Chondrocyte (in vitro differentiated cells): ENCODE data around the gene COX4I2. TPM values are rescaled to one million over a fixed set of nuclear protein-coding genes. Genes with fewer than 3 reads are reported as not detected.

Source experiments
- DNase-seq: peaks from one replicate; pipeline ENCODE4 v3.0.0; 2021; ENCODE audit warnings: mixed read lengths, low spot score
- H3K27ac Mint-ChIP-seq: one replicate; pipeline ENCODE4 v1.8.0; 2021; ENCODE audit warnings: mild to moderate bottlenecking, moderate library complexity, mixed read lengths; ENCODE audit not compliant: unreplicated experiment
- H3K27me3 Mint-ChIP-seq: 2 replicates; pipeline ENCODE4 v1.8.0; 2021; ENCODE audit warnings: low read depth, mixed read lengths
- H3K36me3 Mint-ChIP-seq: 2 replicates; pipeline ENCODE4 v1.8.0; 2021; ENCODE audit warnings: low read depth, mixed read lengths
- H3K4me1 Mint-ChIP-seq: 2 replicates; pipeline ENCODE4 v1.8.0; 2021; ENCODE audit warnings: low read depth, mild to moderate bottlenecking, mixed read lengths
- H3K4me3 Mint-ChIP-seq: one replicate; pipeline ENCODE4 v1.8.0; 2021; ENCODE audit warnings: mild to moderate bottlenecking, moderate library complexity, mixed read lengths; ENCODE audit not compliant: unreplicated experiment
- H3K9me3 Mint-ChIP-seq: 2 replicates; pipeline ENCODE4 v1.8.0; 2021; ENCODE audit warnings: low read depth, mixed read lengths
- total RNA-seq: library from RNA; stranded (reverse); gene quantifications from 3 replicates; pipeline ENCODE4 v1.2.1, GENCODE V29; 2021
- TF ChIP-seq, protein P1 (sequence below): fragments of 200-600 bp; sonication (generic); IDR thresholded peaks from 2 replicates; pipeline ENCODE4 v1.5.0; 2021; ENCODE audit warnings: antibody characterized with exemption, mild to moderate bottlenecking, moderate library complexity

The COX4I2 gene
- total RNA-seq, 1 donor from 2014 or later, result not detected

DNA sequence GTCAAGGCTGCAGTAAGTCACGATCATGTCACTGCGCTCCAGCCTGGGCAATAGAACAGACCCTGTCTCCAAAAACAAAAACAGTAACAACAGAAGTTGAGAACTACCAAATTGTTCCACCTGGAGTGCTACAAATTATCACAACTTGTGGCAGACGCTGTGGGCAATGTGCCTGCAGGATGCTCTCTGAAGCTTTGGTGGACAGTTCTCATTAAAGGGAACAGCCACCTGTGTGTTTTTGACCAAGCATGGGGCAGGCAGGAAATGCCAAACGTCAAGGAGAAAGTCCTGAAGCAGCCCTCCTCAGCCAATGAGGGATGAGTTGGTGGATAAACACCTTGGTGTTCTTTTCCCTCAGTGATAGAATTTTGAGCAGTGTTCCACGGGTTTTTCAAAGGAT lies 15.8 kb downstream of the COX4I2 start:
- Mint-ChIP-seq H3K27me3 (no peaks in the 10 kb centered on the region), H3K4me1 (peaks cover 8% of the 10 kb centered on the region), H3K36me3 (no peaks in the 10 kb centered on the region), H3K27ac (no peak overlapping the region), H3K9me3 (no peaks in the 10 kb centered on the region), H3K4me3 (no peak overlapping the region)
- TF ChIP-seq, protein P1, sequence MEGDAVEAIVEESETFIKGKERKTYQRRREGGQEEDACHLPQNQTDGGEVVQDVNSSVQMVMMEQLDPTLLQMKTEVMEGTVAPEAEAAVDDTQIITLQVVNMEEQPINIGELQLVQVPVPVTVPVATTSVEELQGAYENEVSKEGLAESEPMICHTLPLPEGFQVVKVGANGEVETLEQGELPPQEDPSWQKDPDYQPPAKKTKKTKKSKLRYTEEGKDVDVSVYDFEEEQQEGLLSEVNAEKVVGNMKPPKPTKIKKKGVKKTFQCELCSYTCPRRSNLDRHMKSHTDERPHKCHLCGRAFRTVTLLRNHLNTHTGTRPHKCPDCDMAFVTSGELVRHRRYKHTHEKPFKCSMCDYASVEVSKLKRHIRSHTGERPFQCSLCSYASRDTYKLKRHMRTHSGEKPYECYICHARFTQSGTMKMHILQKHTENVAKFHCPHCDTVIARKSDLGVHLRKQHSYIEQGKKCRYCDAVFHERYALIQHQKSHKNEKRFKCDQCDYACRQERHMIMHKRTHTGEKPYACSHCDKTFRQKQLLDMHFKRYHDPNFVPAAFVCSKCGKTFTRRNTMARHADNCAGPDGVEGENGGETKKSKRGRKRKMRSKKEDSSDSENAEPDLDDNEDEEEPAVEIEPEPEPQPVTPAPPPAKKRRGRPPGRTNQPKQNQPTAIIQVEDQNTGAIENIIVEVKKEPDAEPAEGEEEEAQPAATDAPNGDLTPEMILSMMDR, result no peak
- DNase-seq, result no peak

DNA sequence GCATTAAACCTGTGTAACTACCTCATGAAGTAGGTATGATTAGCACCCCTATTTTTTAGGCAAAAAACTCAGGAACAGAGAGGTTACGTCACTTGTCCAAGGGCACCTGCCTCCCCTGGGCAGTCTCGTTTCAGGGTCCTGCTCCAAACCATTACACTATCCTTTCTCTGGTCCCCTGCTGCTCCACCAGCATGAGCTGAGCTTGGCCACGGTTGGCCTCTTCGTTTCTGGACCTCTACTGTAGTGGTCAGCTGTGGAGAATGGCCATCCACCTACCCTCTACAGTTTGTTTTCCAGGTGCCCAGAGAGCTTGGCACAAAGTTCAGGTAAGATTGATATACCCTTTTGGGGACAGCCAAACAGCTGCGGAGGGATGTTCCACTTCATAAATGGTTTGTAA lies 16.8 kb downstream of the COX4I2 start:
- H3K4me3 Mint-ChIP-seq, result no peak overlapping the region
- no peak for DNase-seq
- H3K27me3 Mint-ChIP-seq, result no peaks in the 10 kb centered on the region
- H3K36me3 Mint-ChIP-seq, result no peaks in the 10 kb centered on the region
- no peak overlapping the region for H3K27ac Mint-ChIP-seq
- TF ChIP-seq, protein P1, result no peak
- no peaks in the 10 kb centered on the region for H3K9me3 Mint-ChIP-seq
- H3K4me1 Mint-ChIP-seq, result peaks cover 8% of the 10 kb centered on the region

DNA sequence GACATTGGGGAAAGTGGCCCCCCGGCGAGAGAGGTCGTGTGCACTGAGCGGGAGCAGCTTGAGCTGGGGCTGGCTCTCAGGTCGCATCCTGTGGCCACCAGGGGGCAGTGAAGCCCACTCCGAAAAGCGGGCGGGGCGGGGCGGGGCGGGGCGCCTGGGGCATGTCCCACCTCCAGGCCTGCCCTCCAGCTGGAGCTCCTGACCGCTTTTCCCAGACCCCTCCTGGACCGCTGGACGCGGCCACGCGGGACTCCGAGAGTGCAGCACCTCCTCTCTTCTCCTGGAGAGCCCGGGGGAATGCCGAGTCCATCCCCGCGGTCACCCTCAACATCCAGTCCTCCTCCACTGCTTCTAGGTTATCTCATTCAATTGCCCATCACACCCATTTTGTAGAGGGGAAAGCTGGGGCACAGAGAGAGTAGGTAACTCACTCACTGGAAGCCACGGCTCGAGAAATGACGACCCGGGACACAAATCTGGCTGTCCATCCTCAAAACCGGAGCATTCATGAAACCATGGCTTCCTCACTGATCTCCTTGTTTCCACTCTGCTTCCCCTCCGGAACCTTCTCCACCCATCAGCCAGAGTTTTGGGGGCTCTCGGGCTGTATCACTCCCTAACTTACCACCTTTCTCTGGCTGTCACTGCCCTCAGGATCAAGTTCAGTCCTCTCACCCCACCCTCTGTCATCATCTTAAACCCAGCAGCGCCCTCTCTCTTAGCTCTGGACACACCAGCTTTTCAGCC lies 24.1 kb downstream of the COX4I2 start:
- no peaks in the 10 kb centered on the region for H3K27me3 Mint-ChIP-seq
- no peak for DNase-seq
- peak overlapping the region; percentile 66 for H3K4me3 Mint-ChIP-seq
- TF ChIP-seq, protein P1, result peak; percentile 91
- H3K9me3 Mint-ChIP-seq, result no peaks in the 10 kb centered on the region
- H3K27ac Mint-ChIP-seq, result peak overlapping the region; percentile 82
- H3K4me1 Mint-ChIP-seq, result peaks cover 34% of the 10 kb centered on the region
- H3K36me3 Mint-ChIP-seq, result peaks cover 15% of the 10 kb centered on the region

DNA sequence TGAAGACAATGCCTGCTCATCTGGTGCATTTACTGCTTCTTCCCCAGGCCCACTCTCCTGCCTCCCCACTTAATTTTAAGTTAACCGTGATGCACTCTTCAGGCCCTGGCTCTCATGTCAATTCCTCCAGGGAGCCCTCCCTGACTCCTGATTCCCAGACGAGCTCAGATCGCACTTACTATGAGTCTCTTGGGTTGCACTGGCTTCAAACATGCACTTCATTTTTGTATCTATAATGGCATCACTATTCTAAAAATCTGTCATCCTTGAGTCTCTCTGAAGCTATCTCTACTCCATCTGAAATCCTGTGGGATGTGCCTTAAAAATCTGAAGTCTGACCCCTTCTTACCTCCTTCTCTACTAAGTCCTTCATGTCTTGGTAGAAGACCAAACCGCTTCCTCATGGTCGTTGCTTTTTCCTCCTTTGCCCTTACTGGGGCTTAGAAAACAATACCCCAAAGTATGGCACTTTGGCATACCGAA lies 24.7 kb downstream of the COX4I2 start:
- TF ChIP-seq, protein P1, result no peak
- Mint-ChIP-seq H3K27me3 (no peaks in the 10 kb centered on the region), H3K4me1 (peaks cover 35% of the 10 kb centered on the region), H3K36me3 (peaks cover 15% of the 10 kb centered on the region), H3K4me3 (peak overlapping the region; percentile 66), H3K9me3 (no peaks in the 10 kb centered on the region), H3K27ac (peak overlapping the region; percentile 82)
- DNase-seq, result no peak

DNA sequence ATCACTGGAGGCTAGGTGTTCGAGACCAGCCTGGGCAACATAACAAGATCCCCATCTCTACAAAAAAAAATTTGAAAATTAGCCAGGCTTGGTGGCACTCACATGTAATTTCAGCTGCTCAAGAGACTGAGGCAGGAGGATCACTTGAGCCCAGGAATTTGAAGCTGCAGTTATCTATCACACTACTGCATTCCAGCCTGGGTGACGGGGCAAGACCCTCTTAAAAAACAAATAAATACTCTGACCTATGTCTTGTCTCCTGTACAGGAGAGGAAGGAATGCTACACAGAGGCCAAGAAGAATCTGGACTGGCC lies 25.8 kb downstream of the COX4I2 start:
- TF ChIP-seq, protein P1, result no peak
- H3K4me3 Mint-ChIP-seq, result no peak overlapping the region
- no peaks in the 10 kb centered on the region for H3K27me3 Mint-ChIP-seq
- H3K9me3 Mint-ChIP-seq, result no peaks in the 10 kb centered on the region
- H3K4me1 Mint-ChIP-seq, result peaks cover 35% of the 10 kb centered on the region
- H3K36me3 Mint-ChIP-seq, result peaks cover 21% of the 10 kb centered on the region
- no peak for DNase-seq
- peak overlapping the region; percentile 85 for H3K27ac Mint-ChIP-seq
